GM18951 (cell line): ENCODE results near the gene CYBB.
A peak's percentile ranks its signal among the peaks of the same experiment; 100 is the strongest.
"Not testable (repeated sequence)": the region's sequence is repeated elsewhere in the genome, so short reads cannot be mapped to it uniquely, and the experiment has no call there.

Source experiments
- POLR2A ChIP-seq: IDR thresholded peaks from 4 replicates; pipeline ENCODE4 v1.6.1; 2011; ENCODE audit warnings: mild to moderate bottlenecking; ENCODE audit not compliant: insufficient read length, insufficient read depth; ENCODE audit errors: extremely low read depth
- in situ Hi-C: fragments of 300-500 bp; cut with MboI; formaldehyde crosslinking; loops from one replicate; pipeline ENCODE4 v1.12.0; 2022; ENCODE audit warnings: low sequenced_read_pairs, mixed read lengths, inconsistent platforms; ENCODE audit not compliant: unreplicated experiment

The CYBB gene

GRCh38 chrX:37765507-37765906 is 14.4 kb upstream of the CYBB start:
- in situ Hi-C loops, result no loop called here
- no peak for TF ChIP-seq POLR2A

GRCh38 chrX:37767430-37767829 is 12.4 kb upstream of the CYBB start:
- no peak for TF ChIP-seq POLR2A
- in situ Hi-C loops, result no loop called here

GRCh38 chrX:37768866-37769265 is 11.0 kb upstream of the CYBB start:
- in situ Hi-C loops, result not testable (repeated sequence)

- no peak for TF ChIP-seq POLR2A
- in situ Hi-C loops, result no loop called here
Observed at GRCh38 chrX:37776283-37776986, 3.4 kb upstream of the CYBB start.

GRCh38 chrX:37776987-37777325 is 2.9 kb upstream of the CYBB start:
- in situ Hi-C loops, result no loop called here
- TF ChIP-seq POLR2A, result no peak

GRCh38 chrX:37781081-37781480 is 1.2 kb downstream of the CYBB start:
- in situ Hi-C loops, result no loop called here

GRCh38 chrX:37781814-37782213 is 2.0 kb downstream of the CYBB start:
- TF ChIP-seq POLR2A, result no peak
- in situ Hi-C loops, result no loop called here

More at GRCh38 chrX:37781081-37781480, 1.2 kb downstream of the CYBB start:
- no peak for TF ChIP-seq POLR2A

- no peak for TF ChIP-seq POLR2A
- in situ Hi-C loops, result no loop called here
Observed at GRCh38 chrX:37782359-37782758, 2.5 kb downstream of the CYBB start.

- no peak for TF ChIP-seq POLR2A
- in situ Hi-C loops, result no loop called here
Observed at GRCh38 chrX:37783305-37783704, 3.4 kb downstream of the CYBB start.

GRCh38 chrX:37785569-37785968 is 5.7 kb downstream of the CYBB start:
- in situ Hi-C loops, result no loop called here
- TF ChIP-seq POLR2A, result no peak

- in situ Hi-C loops, result no loop called here
- peak; percentile 24 for TF ChIP-seq POLR2A
Observed at GRCh38 chrX:37786624-37787422, 7.0 kb downstream of the CYBB start.

- in situ Hi-C loops, result no loop called here
- TF ChIP-seq POLR2A, result no peak
Observed at GRCh38 chrX:37787423-37787869, 7.6 kb downstream of the CYBB start.

- in situ Hi-C loops, result no loop called here
- TF ChIP-seq POLR2A, result no peak
Observed at GRCh38 chrX:37796310-37796709, 16.5 kb downstream of the CYBB start.

GRCh38 chrX:37796805-37797204 is 16.9 kb downstream of the CYBB start:
- in situ Hi-C loops, result no loop called here
- TF ChIP-seq POLR2A, result no peak

GRCh38 chrX:37799936-37800335 is 20.1 kb downstream of the CYBB start:
- in situ Hi-C loops, result no loop called here
- TF ChIP-seq POLR2A, result no peak

GRCh38 chrX:37800717-37801116 is 20.9 kb downstream of the CYBB start:
- in situ Hi-C loops, result no loop called here
- TF ChIP-seq POLR2A, result no peak
